OCI-LY7 (cell line): ENCODE measurements around the gene SLC4A3. TPM values are rescaled to one million over a fixed set of nuclear protein-coding genes. Genes with fewer than 3 reads are reported as not detected.

ENCODE experiments used
- BruUV-seq: library from RNA; stranded (reverse); fragments of 400-500 nt; replicated peaks from 2 replicates; lab custom pipeline; 2021; lab: Mats Ljungman, UMichigan
- CTCF ChIA-PET: fragments of 300-600 bp; sonication (Branson Sonifier 250); formaldehyde crosslinking; loops from one replicate; lab custom pipeline; 2022; ENCODE audit warnings: antibody characterized with exemption; ENCODE audit not compliant: unreplicated experiment; lab: Charles Lee
- POLR2A ChIA-PET: fragments of 300-600 bp; sonication (Branson Sonifier 250); formaldehyde crosslinking; loops from one replicate; lab custom pipeline; 2022; ENCODE audit warnings: antibody characterized with exemption; lab: Charles Lee
- DNase-seq: peaks from one replicate; pipeline ENCODE4 v3.0.0-alpha.2; 2015; ENCODE audit warnings: low spot score
- H2AFZ ChIP-seq: fragments of 200-600 bp; sonication (generic), shearing (Covaris generic); 2 replicates; pipeline ENCODE4 v1.6.1; 2014; ENCODE audit warnings: mild to moderate bottlenecking, antibody characterized with exemption, low read length, moderate library complexity
- H3K27ac ChIP-seq: fragments of 200-600 bp; sonication (generic); 2 replicates; pipeline ENCODE4 v1.5.1; 2014; ENCODE audit warnings: mixed run types, low read depth, mild to moderate bottlenecking, moderate library complexity, low read length, inconsistent platforms; ENCODE audit not compliant: poor library complexity, severe bottlenecking
- H3K36me3 ChIP-seq: fragments of 200-600 bp; sonication (generic); 2 replicates; pipeline ENCODE4 v1.6.1; 2014; ENCODE audit warnings: mild to moderate bottlenecking, antibody characterized with exemption, low read length, moderate library complexity, mixed read lengths; ENCODE audit not compliant: insufficient read depth
- H3K4me1 ChIP-seq: fragments of 200-600 bp; sonication (generic); 2 replicates; pipeline ENCODE4 v1.5.1; 2014; ENCODE audit warnings: mild to moderate bottlenecking, low read length; ENCODE audit not compliant: insufficient read depth, poor library complexity, severe bottlenecking
- H3K4me2 ChIP-seq: fragments of 200-600 bp; sonication (generic); 2 replicates; pipeline ENCODE4 v1.6.1; 2014; ENCODE audit warnings: mild to moderate bottlenecking, low read length
- H3K4me3 ChIP-seq: fragments of 200-600 bp; sonication (generic); 2 replicates; pipeline ENCODE4 v1.5.1; 2014; ENCODE audit warnings: mild to moderate bottlenecking, low read depth, low read length; ENCODE audit not compliant: poor library complexity, severe bottlenecking
- H3K79me2 ChIP-seq: fragments of 200-600 bp; sonication (generic); 2 replicates; pipeline ENCODE4 v1.6.1; 2016; ENCODE audit warnings: low read depth, mild to moderate bottlenecking, low read length, moderate library complexity, mixed read lengths; ENCODE audit not compliant: insufficient read depth
- H3K9me2 ChIP-seq: fragments of 200-600 bp; sonication (generic); 2 replicates; pipeline ENCODE4 v1.6.1; 2016; ENCODE audit warnings: mild to moderate bottlenecking, low read length, mixed read lengths; ENCODE audit not compliant: insufficient read depth
- H3K9me3 ChIP-seq: fragments of 200-600 bp; sonication (generic); 2 replicates; pipeline ENCODE4 v1.6.1; 2014; ENCODE audit warnings: mild to moderate bottlenecking, mixed run types, low read length, mixed read lengths
- H4K20me1 ChIP-seq: fragments of 200-600 bp; sonication (generic); 2 replicates; pipeline ENCODE4 v1.6.1; 2014; ENCODE audit warnings: mild to moderate bottlenecking, antibody characterized with exemption, low read length, moderate library complexity, mixed read lengths; ENCODE audit not compliant: insufficient read depth
- CTCF ChIP-seq: fragments of 200-600 bp; sonication (generic); conservative IDR thresholded peaks from 2 replicates; pipeline ENCODE4 v1.5.1; 2014; ENCODE audit warnings: mild to moderate bottlenecking, antibody characterized with exemption, low read length, moderate library complexity, mixed read lengths
- EZH2phosphoT487 ChIP-seq: fragments of 200-600 bp; sonication (generic); IDR thresholded peaks from 2 replicates; pipeline ENCODE4 v1.6.1; 2018; ENCODE audit warnings: low read depth, borderline replicate concordance, mild to moderate bottlenecking, mixed run types, antibody characterized with exemption, low read length, moderate library complexity, mixed read lengths
- intact Hi-C: fragments of 100-400 bp; cut with micrococcal nuclease; formaldehyde crosslinking; loops from one replicate; pipeline ENCODE4 v1.10.0; 2022; ENCODE audit not compliant: unreplicated experiment
- total RNA-seq, 2 experiments: library from RNA; depleted of rRNA in 1 of 2; stranded (reverse); fragments of >200 nt in 1 of 2; shearing (Covaris generic) in 1 of 2; gene quantifications; 2 replicates each; pipeline ENCODE4 v1.2.3, GENCODE V29; 2014 to 2022

Gene SLC4A3
- total RNA-seq, 2 experiments from 2014 or later, result not detected

DNA sequence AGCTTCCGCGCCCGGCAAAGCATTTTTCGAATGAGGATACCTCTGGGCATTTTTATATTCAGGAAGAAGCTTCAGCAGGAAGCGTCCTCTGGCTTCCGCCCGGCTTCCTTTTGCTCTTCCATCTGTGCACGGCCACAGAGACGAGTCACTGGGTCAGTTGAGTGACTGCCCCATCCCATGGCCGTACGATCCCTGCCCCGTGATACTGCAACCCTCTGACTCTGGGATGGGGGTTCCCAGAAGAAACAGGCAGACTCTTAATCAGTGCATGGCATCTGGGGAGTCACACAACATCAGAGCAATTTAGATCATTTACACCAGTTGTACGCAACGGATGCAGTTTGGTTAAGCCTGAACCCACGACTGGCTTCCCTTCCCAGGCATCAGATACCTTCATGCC, 40.9 kb downstream of the SLC4A3 start:
- no peaks in the 10 kb centered on the region for H3K79me2 ChIP-seq
- H3K4me1 ChIP-seq, result no peaks in the 10 kb centered on the region
- intact Hi-C loops, result no loop called here
- H3K4me3 ChIP-seq, result no peak overlapping the region
- ChIA-PET POLR2A (no interaction called here), CTCF (no interaction called here)
- no peak overlapping the region for H2AFZ ChIP-seq
- no peak for DNase-seq
- H3K36me3 ChIP-seq, result no peaks in the 10 kb centered on the region
- no peak overlapping the region for H3K27ac ChIP-seq
- H3K9me2 ChIP-seq, result no peaks in the 10 kb centered on the region
- no peaks in the 10 kb centered on the region for H3K9me3 ChIP-seq
- H4K20me1 ChIP-seq, result no peaks in the 10 kb centered on the region; the same call in 1 of the 2 replicates
- no peak overlapping the region for H3K4me2 ChIP-seq
- no TSS peak for BruUV-seq
- TF ChIP-seq EZH2phosphoT487 (no peak), CTCF (no peak)

GRCh38 chr2:219670386-219670785, 43.0 kb downstream of the SLC4A3 start:
- DNase-seq, result no peak
- no peaks in the 10 kb centered on the region for H3K9me3 ChIP-seq
- ChIA-PET POLR2A (interaction anchor here (0.9 kb wide), 1 partner anchor 59 kb away, joined by 3 read pairs; no protein-coding TSS in a partner anchor), CTCF (no interaction called here)
- no peaks in the 10 kb centered on the region for H3K4me1 ChIP-seq
- TF ChIP-seq CTCF (no peak), EZH2phosphoT487 (no peak)
- H3K27ac ChIP-seq, result no peak overlapping the region
- no TSS peak for BruUV-seq
- no peaks in the 10 kb centered on the region; the same call in 1 of the 2 replicates for H4K20me1 ChIP-seq
- H3K36me3 ChIP-seq, result no peaks in the 10 kb centered on the region
- H3K79me2 ChIP-seq, result no peaks in the 10 kb centered on the region
- no peaks in the 10 kb centered on the region for H3K9me2 ChIP-seq
- H3K4me3 ChIP-seq, result no peak overlapping the region
- no peak overlapping the region for H3K4me2 ChIP-seq
- intact Hi-C loops, result no loop called here
- no peak overlapping the region for H2AFZ ChIP-seq

GRCh38 chr2:219671279-219671678, 43.8 kb downstream of the SLC4A3 start:
- Histone ChIP-seq H2AFZ (no peak overlapping the region), H3K9me2 (no peaks in the 10 kb centered on the region), H3K36me3 (no peaks in the 10 kb centered on the region), H3K9me3 (no peaks in the 10 kb centered on the region), H3K4me2 (no peak overlapping the region), H4K20me1 (no peaks in the 10 kb centered on the region; the same call in 1 of the 2 replicates), H3K79me2 (no peaks in the 10 kb centered on the region), H3K4me1 (no peaks in the 10 kb centered on the region), H3K4me3 (no peak overlapping the region), H3K27ac (no peak overlapping the region)
- no peak for TF ChIP-seq CTCF
- no peak for TF ChIP-seq EZH2phosphoT487
- no TSS peak for BruUV-seq
- no peak for DNase-seq
- intact Hi-C loops, result no loop called here
- ChIA-PET POLR2A (interaction anchor here (0.9 kb wide), 1 partner anchor 58 kb away, joined by 3 read pairs; no protein-coding TSS in a partner anchor), CTCF (no interaction called here)
